Neuron (in vitro differentiated cells): Measurements from ENCODE around the gene ZNF263.

ENCODE experiments used
- H2AFZ ChIP-seq: one replicate; pipeline ENCODE4 v1.6.1; 2013; ENCODE audit warnings: low read depth, mild to moderate bottlenecking, inconsistent platforms, low read length, moderate library complexity
- H3K27me3 ChIP-seq: one replicate; pipeline ENCODE4 v1.6.1; 2013; ENCODE audit warnings: low read length; ENCODE audit not compliant: insufficient read depth
- H3K36me3 ChIP-seq: one replicate; pipeline ENCODE4 v1.6.1; 2013; ENCODE audit warnings: low read length; ENCODE audit not compliant: insufficient read depth
- H3K4me1 ChIP-seq: one replicate; pipeline ENCODE4 v1.6.1; 2013; ENCODE audit warnings: low read length; ENCODE audit not compliant: insufficient read depth
- H3K4me3 ChIP-seq: 2 replicates; pipeline ENCODE4 v1.5.1; 2013; ENCODE audit warnings: mild to moderate bottlenecking, low read length, moderate library complexity
- H3K9me3 ChIP-seq: one replicate; pipeline ENCODE4 v1.6.1; 2013; ENCODE audit warnings: low read length

ZNF263 gene

GRCh38 chr16:3281222-3281820 lies 2.0 kb upstream of the ZNF263 start:
- Histone ChIP-seq H2AFZ (no peak overlapping the region), H3K27me3 (no peaks in the 10 kb centered on the region), H3K4me3 (peak overlapping the region; percentile 80), H3K9me3 (peaks cover 2% of the 10 kb centered on the region), H3K36me3 (peaks cover 15% of the 10 kb centered on the region), H3K4me1 (peaks cover 25% of the 10 kb centered on the region)

- H3K9me3 ChIP-seq: peaks cover 6% of the 10 kb centered on the region
- peak overlapping the region; percentile 80 for H3K4me3 ChIP-seq
- peaks cover 25% of the 10 kb centered on the region for H3K4me1 ChIP-seq
- H3K27me3 ChIP-seq: no peaks in the 10 kb centered on the region
- H3K36me3 ChIP-seq: peaks cover 23% of the 10 kb centered on the region
- H2AFZ ChIP-seq: peak overlapping the region; percentile 82
Observed at GRCh38 chr16:3282103-3282729, 1.1 kb upstream of the ZNF263 start.

- H3K27me3 ChIP-seq: no peaks in the 10 kb centered on the region
- no peak overlapping the region for H2AFZ ChIP-seq
- H3K4me1 ChIP-seq: peaks cover 25% of the 10 kb centered on the region
- peaks cover 35% of the 10 kb centered on the region for H3K36me3 ChIP-seq
- peaks cover 12% of the 10 kb centered on the region for H3K9me3 ChIP-seq
- peak overlapping the region; percentile 80 for H3K4me3 ChIP-seq
Observed at GRCh38 chr16:3283543-3284447, 504 bp downstream of the ZNF263 start.

GRCh38 chr16:3285131-3285530 lies 1.8 kb downstream of the ZNF263 start:
- no peaks in the 10 kb centered on the region for H3K27me3 ChIP-seq
- peak overlapping the region; percentile 80 for H3K4me3 ChIP-seq
- peaks cover 25% of the 10 kb centered on the region for H3K4me1 ChIP-seq
- peaks cover 25% of the 10 kb centered on the region for H3K9me3 ChIP-seq
- peaks cover 49% of the 10 kb centered on the region for H3K36me3 ChIP-seq
- H2AFZ ChIP-seq: no peak overlapping the region

- peaks cover 88% of the 10 kb centered on the region for H3K36me3 ChIP-seq
Observed at GRCh38 chr16:3289998-3290673, 6.8 kb downstream of the ZNF263 start.

GRCh38 chr16:3292604-3293003 lies 9.3 kb downstream of the ZNF263 start:
- H3K36me3 ChIP-seq: peaks cover 79% of the 10 kb centered on the region

More at GRCh38 chr16:3289998-3290673, 6.8 kb downstream of the ZNF263 start:
- Histone ChIP-seq H3K4me1 (peaks cover 5% of the 10 kb centered on the region), H3K4me3 (no peak overlapping the region), H3K27me3 (no peaks in the 10 kb centered on the region), H3K9me3 (peaks cover 55% of the 10 kb centered on the region), H2AFZ (no peak overlapping the region)

GRCh38 chr16:3295209-3295608 lies 11.9 kb downstream of the ZNF263 start:
- H3K9me3 ChIP-seq: peaks cover 40% of the 10 kb centered on the region

More at GRCh38 chr16:3292604-3293003, 9.3 kb downstream of the ZNF263 start:
- Histone ChIP-seq H3K4me3 (no peak overlapping the region), H3K9me3 (peaks cover 56% of the 10 kb centered on the region), H2AFZ (no peak overlapping the region), H3K4me1 (no peaks in the 10 kb centered on the region), H3K27me3 (no peaks in the 10 kb centered on the region)

GRCh38 chr16:3295783-3296182 lies 12.5 kb downstream of the ZNF263 start:
- peaks cover 35% of the 10 kb centered on the region for H3K9me3 ChIP-seq
- H3K36me3 ChIP-seq: peaks cover 68% of the 10 kb centered on the region
- no peaks in the 10 kb centered on the region for H3K4me1 ChIP-seq
- no peaks in the 10 kb centered on the region for H3K27me3 ChIP-seq
- H2AFZ ChIP-seq: no peak overlapping the region
- no peak overlapping the region for H3K4me3 ChIP-seq

More at GRCh38 chr16:3295209-3295608, 11.9 kb downstream of the ZNF263 start:
- Histone ChIP-seq H3K27me3 (no peaks in the 10 kb centered on the region), H3K4me1 (no peaks in the 10 kb centered on the region), H3K4me3 (no peak overlapping the region), H2AFZ (no peak overlapping the region), H3K36me3 (peaks cover 69% of the 10 kb centered on the region)

- H3K36me3 ChIP-seq: peaks cover 54% of the 10 kb centered on the region
- peaks cover 30% of the 10 kb centered on the region for H3K9me3 ChIP-seq
- H3K27me3 ChIP-seq: no peaks in the 10 kb centered on the region
- H3K4me1 ChIP-seq: peaks cover 12% of the 10 kb centered on the region
- H3K4me3 ChIP-seq: peak overlapping the region; percentile 89
- peak overlapping the region; percentile 60 for H2AFZ ChIP-seq
Observed at GRCh38 chr16:3304370-3304769, 21.1 kb downstream of the ZNF263 start.

- Histone ChIP-seq H3K4me3 (peak within 1 kb of the TSS; percentile 89), H2AFZ (peak within 1 kb of the TSS; percentile 60), H3K27me3 (no peaks in the 10 kb centered on the region), H3K4me1 (peaks cover 12% of the 10 kb centered on the region), H3K9me3 (peaks cover 36% of the 10 kb centered on the region), H3K36me3 (peaks cover 51% of the 10 kb centered on the region)
Observed at GRCh38 chr16:3305109-3306068, 22.1 kb downstream of the ZNF263 start, which contains the start of the genes TIGD7 and ZNF75A. Gene TIGD7, minus strand, starts transcription at chr16:3305430. Its CDS starts 4,816 bp downstream, at chr16:3300614. Gene ZNF75A, plus strand, starts transcription at chr16:3305497. Its CDS starts 2,932 bp downstream, at chr16:3308429.

- peaks cover 38% of the 10 kb centered on the region for H3K9me3 ChIP-seq
- peaks cover 50% of the 10 kb centered on the region for H3K36me3 ChIP-seq
- H2AFZ ChIP-seq: peak overlapping the region; percentile 60
- H3K4me3 ChIP-seq: peak overlapping the region; percentile 89
- H3K27me3 ChIP-seq: no peaks in the 10 kb centered on the region
- H3K4me1 ChIP-seq: peaks cover 12% of the 10 kb centered on the region
Observed at GRCh38 chr16:3306078-3306477, 22.8 kb downstream of the ZNF263 start.
